Measurements from ENCODE around the gene PPM1L. TPM values are rescaled to one million over a fixed set of nuclear protein-coding genes. Genes with fewer than 3 reads are reported as not detected.
"Not testable (repeated sequence)": the region's sequence is repeated elsewhere in the genome, so short reads cannot be mapped to it uniquely, and the experiment has no call there.

The PPM1L gene
- total RNA-seq, 2 donors from 2014 or later: 7.6 to 13.7 TPM

DNA sequence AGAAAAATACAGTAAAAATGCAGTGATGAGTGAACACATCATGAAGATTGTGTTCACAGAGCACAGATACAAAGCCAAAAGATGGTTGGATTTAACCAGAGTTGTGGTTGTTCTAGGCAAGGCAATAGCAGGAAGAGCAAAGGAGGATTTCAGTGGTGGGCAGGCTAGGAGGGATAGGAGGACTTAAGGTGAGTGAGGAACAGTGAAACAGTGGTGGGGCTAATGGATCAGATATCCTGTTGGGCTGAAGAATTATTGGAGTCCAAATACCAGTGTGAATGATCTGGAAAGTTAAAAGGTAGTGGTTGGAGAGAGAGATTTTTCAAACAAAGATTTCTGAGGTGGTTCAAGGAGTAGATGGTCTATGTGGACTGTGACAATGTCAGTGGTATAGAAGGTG is 240.8 kb downstream of the PPM1L start:
- H3K27me3 ChIP-seq: no peaks in the 10 kb centered on the region
- no peak overlapping the region for H3K27ac ChIP-seq
- DNase-seq (no peak), ATAC-seq (no peak)
- H3K4me3 ChIP-seq: no peak overlapping the region
- no peak for TF ChIP-seq POLR2A (IDR thresholded peaks at IDR 0.05)
- TF ChIP-seq, protein P1, sequence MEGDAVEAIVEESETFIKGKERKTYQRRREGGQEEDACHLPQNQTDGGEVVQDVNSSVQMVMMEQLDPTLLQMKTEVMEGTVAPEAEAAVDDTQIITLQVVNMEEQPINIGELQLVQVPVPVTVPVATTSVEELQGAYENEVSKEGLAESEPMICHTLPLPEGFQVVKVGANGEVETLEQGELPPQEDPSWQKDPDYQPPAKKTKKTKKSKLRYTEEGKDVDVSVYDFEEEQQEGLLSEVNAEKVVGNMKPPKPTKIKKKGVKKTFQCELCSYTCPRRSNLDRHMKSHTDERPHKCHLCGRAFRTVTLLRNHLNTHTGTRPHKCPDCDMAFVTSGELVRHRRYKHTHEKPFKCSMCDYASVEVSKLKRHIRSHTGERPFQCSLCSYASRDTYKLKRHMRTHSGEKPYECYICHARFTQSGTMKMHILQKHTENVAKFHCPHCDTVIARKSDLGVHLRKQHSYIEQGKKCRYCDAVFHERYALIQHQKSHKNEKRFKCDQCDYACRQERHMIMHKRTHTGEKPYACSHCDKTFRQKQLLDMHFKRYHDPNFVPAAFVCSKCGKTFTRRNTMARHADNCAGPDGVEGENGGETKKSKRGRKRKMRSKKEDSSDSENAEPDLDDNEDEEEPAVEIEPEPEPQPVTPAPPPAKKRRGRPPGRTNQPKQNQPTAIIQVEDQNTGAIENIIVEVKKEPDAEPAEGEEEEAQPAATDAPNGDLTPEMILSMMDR (IDR thresholded peaks at IDR 0.05): no peak
- peaks cover 7% of the 10 kb centered on the region for H3K4me1 ChIP-seq
- intact Hi-C loops (cut with DNase I): no loop called here
- no peaks in the 10 kb centered on the region for H3K9me3 ChIP-seq
- H3K36me3 ChIP-seq (replicated peaks in 1 of 2; ENCODE audit: insufficient read depth in 1 of 2, low read depth in 2 of 2): no peaks in the 10 kb centered on the region

DNA sequence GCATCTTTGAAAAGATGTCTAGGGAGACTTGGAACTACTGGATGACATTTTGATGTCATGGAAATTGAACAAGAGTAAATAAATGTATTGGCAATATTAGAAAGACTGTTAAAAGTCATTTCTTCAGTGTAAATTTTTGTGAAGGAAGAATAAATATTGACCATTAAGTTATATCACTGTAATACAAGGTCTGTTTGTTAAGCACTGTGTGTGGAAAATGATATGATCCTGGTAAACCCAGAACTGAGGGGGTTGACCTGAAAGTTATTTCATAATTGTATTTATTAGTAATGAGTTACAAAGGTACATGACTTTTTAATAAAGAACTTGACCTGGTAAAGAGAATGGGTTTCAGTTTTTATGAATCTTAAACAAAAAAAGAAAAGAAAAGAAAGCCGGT is 242.6 kb downstream of the PPM1L start:
- Histone ChIP-seq H3K4me3 (no peak overlapping the region), H3K27me3 (no peaks in the 10 kb centered on the region), H3K4me1 (peaks cover 7% of the 10 kb centered on the region), H3K9me3 (no peaks in the 10 kb centered on the region), H3K36me3 (replicated peaks in 1 of 2; ENCODE audit: insufficient read depth in 1 of 2, low read depth in 2 of 2) (no peaks in the 10 kb centered on the region), H3K27ac (no peak overlapping the region)
- ATAC-seq (no peak), DNase-seq (no peak)
- intact Hi-C loops (cut with DNase I): no loop called here
- WGBS, 2 donors: 46 to 47% methylated on average over 1 of the region's 1 CpG
- TF ChIP-seq, protein P1 (IDR thresholded peaks at IDR 0.05): no peak

DNA sequence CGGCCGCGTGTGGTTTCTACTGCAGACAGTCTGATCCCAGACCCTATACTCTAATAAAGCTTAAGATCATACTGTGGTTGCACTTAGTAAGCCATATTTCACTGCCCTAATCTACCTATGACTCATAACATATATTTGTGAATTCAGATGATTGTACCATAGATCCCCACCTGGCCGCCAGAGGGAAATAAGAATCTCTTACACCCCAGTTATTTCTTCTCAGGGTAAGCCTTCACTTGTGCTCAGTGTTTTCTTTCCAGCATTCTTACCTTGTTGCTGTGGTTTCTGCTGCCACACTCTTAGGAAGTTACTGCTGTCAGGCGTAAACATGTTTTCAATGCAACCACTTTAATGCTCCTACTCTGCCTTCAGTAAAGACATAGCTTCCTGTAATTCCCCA is 243.2 kb downstream of the PPM1L start:
- TF ChIP-seq, protein P1 (IDR thresholded peaks at IDR 0.05): peak in 3 of 7 experiments; percentile 19 to 37 (median 31)
- TF ChIP-seq POLR2A (IDR thresholded peaks at IDR 0.05): no peak
- Histone ChIP-seq H3K4me3 (no peak overlapping the region), H3K9me3 (no peaks in the 10 kb centered on the region), H3K27ac (peak overlapping the region in 1 of 4 donors; percentile 54), H3K4me1 (peaks cover 7% of the 10 kb centered on the region), H3K27me3 (no peaks in the 10 kb centered on the region), H3K36me3 (replicated peaks in 1 of 2; ENCODE audit: insufficient read depth in 1 of 2, low read depth in 2 of 2) (no peaks in the 10 kb centered on the region)
- peak; percentile 45 for ATAC-seq
- intact Hi-C loops (cut with DNase I): no loop called here
- WGBS, 2 donors: 45 to 52% methylated on average over 5 of the region's 5 CpGs
- peak in 2 of 4 donors; percentile 28 to 38 for DNase-seq

DNA sequence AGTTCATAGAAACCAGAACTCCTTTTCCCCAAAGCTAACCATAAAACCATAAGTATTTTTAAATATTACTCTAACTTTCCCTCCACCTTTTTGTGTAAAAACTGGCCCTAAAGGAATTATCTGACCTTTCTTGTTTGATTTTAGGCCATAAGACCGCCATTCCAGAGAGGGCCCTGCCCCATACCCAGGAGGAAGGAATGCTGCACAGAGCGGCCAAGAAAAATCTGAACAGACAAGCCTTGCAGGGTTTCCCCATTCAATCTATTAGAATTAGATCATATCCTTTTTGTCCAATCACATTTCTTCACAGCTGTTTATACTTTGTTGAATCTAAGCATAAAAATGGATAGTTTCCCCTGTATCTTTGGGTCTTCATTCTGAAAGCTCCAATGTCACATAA is 252.1 kb downstream of the PPM1L start:
- H3K9me3 ChIP-seq: no peaks in the 10 kb centered on the region
- no peak overlapping the region for H3K27ac ChIP-seq
- intact Hi-C loops (cut with DNase I): no loop called here
- TF ChIP-seq, protein P1 (IDR thresholded peaks at IDR 0.05): no peak
- no peak for TF ChIP-seq POLR2A (IDR thresholded peaks at IDR 0.05)
- DNase-seq (no peak), ATAC-seq (no peak)
- WGBS, 2 donors: 87 to 90% methylated on average over 2 of the region's 2 CpGs
- no peaks in the 10 kb centered on the region for H3K36me3 ChIP-seq (replicated peaks in 1 of 2; ENCODE audit: insufficient read depth in 1 of 2, low read depth in 2 of 2)
- H3K4me3 ChIP-seq: no peak overlapping the region
- H3K27me3 ChIP-seq: no peaks in the 10 kb centered on the region
- H3K4me1 ChIP-seq: no peaks in the 10 kb centered on the region

DNA sequence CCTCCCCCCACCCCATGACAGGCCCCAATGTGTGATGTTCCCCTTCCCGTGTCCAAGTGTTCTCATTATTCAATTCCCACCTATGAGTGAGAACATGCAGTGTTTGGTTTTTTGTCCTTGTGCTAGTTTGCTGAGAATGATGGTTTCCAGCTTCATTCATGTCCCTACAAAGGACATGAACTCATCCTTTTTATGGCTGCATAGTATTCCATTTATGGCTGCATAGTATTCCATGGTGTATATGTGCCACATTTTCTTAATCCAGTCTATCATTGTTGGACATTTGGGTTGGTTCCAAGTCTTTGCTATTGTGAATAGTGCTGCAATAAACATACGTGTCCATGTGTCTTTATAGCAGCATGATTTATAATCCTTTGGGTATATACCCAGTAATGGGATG is 254.1 kb downstream of the PPM1L start:
- H3K27me3 ChIP-seq; ATAC-seq; H3K27ac ChIP-seq; DNase-seq; H3K4me1 ChIP-seq; H3K9me3 ChIP-seq; H3K36me3 ChIP-seq (replicated peaks in 1 of 2; ENCODE audit: insufficient read depth in 1 of 2, low read depth in 2 of 2); H3K4me3 ChIP-seq; intact Hi-C loops (cut with DNase I): not testable (repeated sequence)
- WGBS, 2 donors: 97 to 98% methylated on average over 2 of the region's 2 CpGs
